ENCODE results near the gene AGRN. TPM values are rescaled to one million over a fixed set of nuclear protein-coding genes. Genes with fewer than 3 reads are reported as not detected.
A peak's percentile ranks its signal among the peaks of the same experiment; 100 is the strongest.
"Not testable (repeated sequence)": the region's sequence is repeated elsewhere in the genome, so short reads cannot be mapped to it uniquely, and the experiment has no call there.

AGRN gene
- total RNA-seq, 2 experiments from 2014 or later: 22.7 to 24.4 TPM

DNA sequence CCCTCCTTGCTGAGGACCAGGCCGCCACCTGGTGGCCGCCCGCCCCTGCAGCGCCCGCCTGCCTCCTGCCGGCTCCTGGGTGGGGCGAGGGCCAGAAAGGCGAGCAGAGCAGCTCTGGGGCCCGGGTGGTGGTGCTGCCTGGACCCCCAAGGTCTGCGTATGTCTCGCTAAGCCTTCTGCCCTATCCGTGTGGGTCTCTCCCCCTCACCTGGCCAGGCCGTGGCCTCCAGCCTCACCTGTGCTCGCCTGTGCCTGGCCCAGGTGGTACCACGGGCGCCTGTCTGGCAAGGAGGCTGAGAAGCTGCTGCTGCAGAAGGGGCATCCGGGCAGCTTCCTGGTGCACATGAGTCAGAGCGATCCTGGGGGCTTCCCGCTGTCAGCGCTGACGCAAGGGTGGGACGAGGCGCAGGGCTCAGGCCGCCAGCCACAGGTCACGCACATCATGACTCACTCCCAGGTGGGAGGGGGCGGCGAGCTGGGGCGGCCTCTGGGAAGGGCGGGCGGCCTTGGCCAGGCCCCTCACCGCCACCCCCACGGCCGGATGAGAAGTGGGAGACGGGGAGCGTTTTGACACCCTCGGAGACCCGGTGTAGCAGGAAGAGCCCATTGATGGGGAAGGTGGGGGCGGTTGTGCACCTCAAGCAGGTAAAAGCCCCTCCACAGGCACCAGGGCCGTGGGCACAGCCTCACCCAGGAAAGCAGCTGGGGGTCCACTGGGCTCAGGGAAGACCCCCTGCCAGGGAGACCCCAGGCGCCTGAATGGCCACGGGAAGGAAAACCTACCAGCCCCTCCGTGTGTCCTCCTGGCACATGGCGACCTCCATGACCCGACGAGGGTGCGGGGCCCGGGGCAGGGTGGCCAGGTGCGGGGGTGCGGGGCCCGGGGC lies 44.3 kb downstream of the AGRN start:
- intact Hi-C loops (cut with DNase I, micrococcal nuclease): loop anchor here (1.0 to 2.0 kb wide), 14 partner anchors 24 to 244 kb away; partner anchors contain the start of genes C1orf159 (in 2 of the 2), B3GALT6 (in 1 of the 2), ISG15 (in 1 of the 2) and NOC2L (in 1 of the 2)
- Mint-ChIP-seq H3K36me3 (ENCODE audit: low read depth) (peaks cover 26% of the 10 kb centered on the region), H3K4me1 (peaks cover 32% of the 10 kb centered on the region), H3K27me3 (peaks cover 6% of the 10 kb centered on the region), H3K4me3 (peak overlapping the region; percentile 82), H3K27ac (peak overlapping the region; percentile 79), H3K9me3 (ENCODE audit: low read depth) (no peaks in the 10 kb centered on the region)
- DNase-seq: peak; percentile 97
- ATAC-seq: peak; percentile 77
- CTCF ChIA-PET: interaction anchor here (0.5 to 2.2 kb wide), 9 partner anchors 24 to 334 kb away, joined by 3 to 19 read pairs (median 4); partner anchors contain the start of gene PERM1
- POLR2A ChIA-PET: interaction anchor here (0.6 to 1.2 kb wide), 2 partner anchors 31 to 74 kb away, joined by 3 to 5 read pairs; no protein-coding TSS in a partner anchor

DNA sequence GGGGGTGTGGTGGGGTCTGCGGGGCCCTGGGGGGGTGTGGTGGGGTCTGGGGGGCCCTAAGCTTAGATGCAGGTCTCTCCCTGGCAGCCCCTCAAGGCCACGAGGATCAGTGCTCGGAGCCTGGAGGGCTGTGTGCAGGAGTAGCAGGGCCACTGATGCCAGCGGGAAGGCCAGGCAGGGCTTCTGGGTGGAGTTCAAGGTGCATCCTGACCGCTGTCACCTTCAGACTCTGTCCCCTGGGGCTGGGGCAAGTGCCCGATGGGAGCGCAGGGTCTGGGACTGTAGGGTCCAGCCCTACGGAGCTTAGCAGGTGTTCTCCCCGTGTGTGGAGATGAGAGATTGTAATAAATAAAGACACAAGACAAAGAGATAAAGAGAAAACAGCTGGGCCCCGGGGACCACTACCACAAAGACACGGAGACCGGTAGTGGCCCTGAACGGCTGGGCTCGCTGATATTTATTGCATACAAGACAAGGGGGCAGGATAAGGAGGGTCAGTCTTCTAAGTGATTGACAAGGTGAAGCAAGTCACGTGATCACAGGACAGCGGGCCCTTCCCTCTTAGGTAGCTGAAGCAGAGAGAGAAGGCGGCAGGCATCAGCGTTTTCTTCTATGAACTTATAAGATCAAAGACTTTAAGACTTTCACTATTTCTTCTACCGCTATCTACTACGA lies 45.5 kb downstream of the AGRN start:
- Mint-ChIP-seq H3K4me3 (peak overlapping the region; percentile 50), H3K27ac (peak overlapping the region; percentile 21), H3K27me3 (peaks cover under 1% of the 10 kb centered on the region), H3K4me1 (peaks cover 27% of the 10 kb centered on the region), H3K36me3 (ENCODE audit: low read depth) (peaks cover 22% of the 10 kb centered on the region), H3K9me3 (ENCODE audit: low read depth) (no peaks in the 10 kb centered on the region)
- DNase-seq: peak; percentile 41
- POLR2A ChIA-PET: no interaction called here
- CTCF ChIA-PET: interaction anchor here (0.7 kb wide), 1 partner anchor 165 kb away, joined by 3 read pairs; no protein-coding TSS in a partner anchor
- intact Hi-C loops (cut with DNase I, micrococcal nuclease): loop anchor here in 1 of 2 experiments (2.0 kb wide), 1 partner anchor 143 kb away; no protein-coding TSS in a partner anchor
- no peak for ATAC-seq

DNA sequence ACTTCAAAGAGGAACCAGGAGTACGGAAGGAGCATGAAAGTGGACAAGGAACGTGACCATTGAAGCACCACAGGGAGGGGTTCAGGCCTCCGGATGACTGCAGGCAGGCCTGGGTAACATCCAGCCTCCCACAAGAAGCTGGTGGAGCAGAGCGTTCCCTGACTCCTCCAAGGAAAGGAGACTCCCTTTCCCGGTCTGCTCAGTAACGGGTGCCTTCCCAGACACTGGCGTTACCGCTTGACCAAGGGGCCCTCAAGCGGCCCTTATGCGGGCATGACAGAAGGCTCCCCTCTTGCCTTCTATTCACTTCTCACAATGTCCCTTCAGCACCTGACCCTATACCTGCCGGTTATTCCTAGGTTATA lies 46.0 kb downstream of the AGRN start:
- peaks cover 24% of the 10 kb centered on the region for H3K4me1 Mint-ChIP-seq
- H3K9me3 Mint-ChIP-seq (ENCODE audit: low read depth); ATAC-seq; POLR2A ChIA-PET; DNase-seq; H3K27me3 Mint-ChIP-seq; H3K27ac Mint-ChIP-seq: not testable (repeated sequence)
- CTCF ChIA-PET: interaction anchor here (0.7 kb wide), 1 partner anchor 164 kb away, joined by 3 read pairs; no protein-coding TSS in a partner anchor
- intact Hi-C loops (cut with DNase I, micrococcal nuclease): loop anchor here in 1 of 2 experiments (2.0 kb wide), 1 partner anchor 143 kb away; no protein-coding TSS in a partner anchor
- H3K4me3 Mint-ChIP-seq: peak overlapping the region; percentile 50
- peaks cover 19% of the 10 kb centered on the region for H3K36me3 Mint-ChIP-seq (ENCODE audit: low read depth)

DNA sequence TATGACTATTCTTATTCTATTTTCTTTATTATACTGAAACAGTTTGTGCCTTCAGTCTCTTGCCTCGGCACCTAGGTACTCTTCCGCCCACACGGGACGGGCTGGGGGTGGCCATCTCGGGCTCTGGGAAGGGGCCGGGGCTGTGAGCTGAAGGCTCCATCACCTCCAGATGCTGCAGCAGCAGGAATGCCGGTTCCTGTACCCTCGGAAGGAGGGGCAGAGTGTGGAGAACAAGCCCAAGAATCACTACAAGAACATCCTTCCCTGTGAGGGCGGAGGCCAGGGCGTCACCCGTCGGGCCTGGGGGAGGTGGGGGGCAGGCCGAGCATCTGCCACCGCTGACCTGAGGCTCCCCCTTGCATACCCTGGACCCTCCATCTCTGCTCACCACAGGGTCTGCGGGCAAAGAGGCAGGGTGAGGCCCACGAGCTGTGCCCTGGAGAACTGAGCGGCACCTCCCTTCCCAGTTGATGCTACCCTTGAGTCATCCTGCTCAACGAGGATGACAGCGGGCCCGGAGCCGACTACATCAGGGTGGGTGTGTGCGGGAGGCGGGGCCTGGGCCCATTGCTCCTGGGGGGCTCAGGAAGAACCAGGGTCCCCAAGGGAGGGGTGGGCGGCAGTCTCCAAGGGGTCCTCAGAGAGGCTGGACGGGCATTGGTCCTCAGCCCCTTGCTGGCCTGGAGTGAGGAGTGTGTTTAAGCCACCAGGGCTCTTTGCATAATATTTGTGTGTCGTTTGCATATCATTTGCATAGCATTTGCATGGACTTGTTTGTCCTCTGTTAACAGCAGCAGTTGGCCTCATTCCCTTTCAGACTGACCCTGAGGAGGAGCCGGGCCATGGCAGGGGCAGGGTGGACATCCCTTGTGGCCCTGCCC lies 46.7 kb downstream of the AGRN start:
- H3K27me3 Mint-ChIP-seq: no peaks in the 10 kb centered on the region
- no peak overlapping the region for H3K27ac Mint-ChIP-seq
- POLR2A ChIA-PET: no interaction called here
- no peak for ATAC-seq
- CTCF ChIA-PET: no interaction called here
- DNase-seq: peak; percentile 68
- peaks cover 13% of the 10 kb centered on the region for H3K36me3 Mint-ChIP-seq (ENCODE audit: low read depth)
- H3K9me3 Mint-ChIP-seq (ENCODE audit: low read depth): no peaks in the 10 kb centered on the region
- intact Hi-C loops (cut with DNase I, micrococcal nuclease): no loop called here
- no peak overlapping the region for H3K4me3 Mint-ChIP-seq
- peaks cover 20% of the 10 kb centered on the region for H3K4me1 Mint-ChIP-seq

DNA sequence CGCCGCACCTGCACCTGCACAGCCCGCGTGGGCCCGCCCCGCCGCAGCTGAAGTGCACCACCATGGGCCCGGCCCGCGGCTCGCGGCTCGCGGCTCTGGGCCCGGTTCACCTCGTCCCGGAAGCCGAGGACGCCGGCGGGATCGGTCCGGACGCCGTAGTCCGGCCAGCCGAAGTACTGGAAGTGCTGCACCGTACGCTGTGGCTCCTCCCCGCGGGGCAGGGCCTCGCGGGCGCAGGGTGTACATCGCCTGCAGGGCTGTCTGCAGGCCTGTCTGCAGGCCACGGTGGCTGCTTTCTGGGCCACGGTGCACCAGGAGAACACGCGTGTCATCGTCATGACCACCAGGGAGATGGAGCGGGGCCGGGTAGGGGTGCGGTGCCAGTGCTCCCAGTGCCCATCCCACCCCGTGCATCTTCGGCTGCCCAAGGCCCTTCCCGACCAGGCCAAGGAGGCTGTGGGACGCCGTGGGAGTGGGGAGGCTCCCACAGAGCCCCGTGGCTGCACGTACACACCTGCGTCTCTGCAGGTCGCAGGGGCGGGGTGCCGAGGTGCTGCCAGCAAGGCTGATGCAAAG lies 47.5 kb downstream of the AGRN start:
- ChIA-PET CTCF (no interaction called here), POLR2A (no interaction called here)
- DNase-seq (peak; percentile 31), ATAC-seq (no peak)
- peaks cover 19% of the 10 kb centered on the region for H3K4me1 Mint-ChIP-seq
- peak overlapping the region; percentile 71 for H3K4me3 Mint-ChIP-seq
- no peaks in the 10 kb centered on the region for H3K27me3 Mint-ChIP-seq
- H3K27ac Mint-ChIP-seq: no peak overlapping the region
- intact Hi-C loops (cut with DNase I, micrococcal nuclease): no loop called here
- H3K36me3 Mint-ChIP-seq (ENCODE audit: low read depth): peaks cover 12% of the 10 kb centered on the region
- no peaks in the 10 kb centered on the region for H3K9me3 Mint-ChIP-seq (ENCODE audit: low read depth)

DNA sequence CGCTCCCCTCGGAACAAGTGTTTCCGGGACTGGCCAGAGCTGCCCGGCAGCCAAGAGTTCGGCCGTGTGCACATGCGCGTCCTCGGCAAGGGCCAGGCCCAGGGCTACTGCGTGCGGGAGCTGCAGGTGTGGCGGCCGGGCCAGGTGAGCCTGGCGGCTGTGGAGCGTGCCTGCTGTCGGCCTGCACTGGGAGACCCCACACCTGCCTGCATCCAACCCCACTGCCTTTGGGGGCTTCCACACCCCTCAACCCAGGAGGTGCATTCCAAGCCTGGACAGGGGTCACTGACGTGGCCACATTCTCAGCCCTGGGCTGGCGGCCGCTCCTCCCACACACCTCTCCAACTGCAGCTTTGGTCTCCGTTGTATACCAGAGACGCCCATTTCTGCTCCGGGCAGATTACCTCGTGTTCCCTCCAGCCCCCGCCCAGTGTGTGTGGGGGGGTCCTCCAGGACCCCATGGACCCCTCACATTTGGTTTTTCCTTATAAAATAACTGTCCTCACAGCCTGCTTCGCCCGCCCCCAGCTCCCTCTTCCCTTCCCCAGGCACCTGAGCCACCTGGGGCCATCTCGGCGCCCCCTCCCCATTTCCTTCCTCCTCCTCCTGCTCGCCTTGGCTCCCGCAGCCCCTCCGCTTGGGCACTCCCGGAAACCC lies 48.1 kb downstream of the AGRN start:
- intact Hi-C loops (cut with DNase I, micrococcal nuclease): loop anchor here in 1 of 2 experiments (1.0 kb wide), 1 partner anchor 851 kb away; the partner anchor contains the start of gene TMEM52
- Mint-ChIP-seq H3K9me3 (ENCODE audit: low read depth) (no peaks in the 10 kb centered on the region), H3K27ac (no peak overlapping the region)

DNA sequence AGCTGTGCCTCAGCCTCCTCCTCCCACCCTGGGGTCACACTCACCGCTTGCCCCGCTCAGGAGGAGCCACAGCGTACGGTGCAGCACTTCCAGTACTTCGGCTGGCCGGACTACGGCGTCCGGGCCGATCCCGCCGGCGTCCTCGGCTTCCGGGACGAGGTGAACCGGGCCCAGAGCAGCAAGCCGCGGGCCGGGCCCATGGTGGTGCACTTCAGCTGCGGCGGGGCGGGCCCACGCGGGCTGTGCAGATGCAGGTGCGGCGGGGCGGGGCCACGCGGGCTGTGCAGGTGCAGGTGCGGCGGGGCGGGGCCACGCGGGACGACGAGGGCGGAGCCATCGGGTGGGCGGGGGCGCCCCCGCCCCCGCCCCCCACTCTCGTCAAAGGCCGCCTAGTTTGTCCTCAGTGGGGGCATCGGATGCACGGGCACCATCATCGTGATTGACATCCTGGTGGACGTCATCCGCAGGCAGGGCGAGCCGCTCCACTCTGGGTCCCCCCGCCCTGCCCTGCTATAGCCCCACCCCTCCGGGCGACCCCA lies 48.7 kb downstream of the AGRN start:
- POLR2A ChIA-PET: no interaction called here
- peaks cover 8% of the 10 kb centered on the region for H3K36me3 Mint-ChIP-seq (ENCODE audit: low read depth)
- ATAC-seq (peak; percentile 7), DNase-seq (no peak)
- peaks cover 13% of the 10 kb centered on the region for H3K4me1 Mint-ChIP-seq
- no peak overlapping the region for H3K27ac Mint-ChIP-seq
- CTCF ChIA-PET: no interaction called here
- H3K27me3 Mint-ChIP-seq: no peaks in the 10 kb centered on the region
- H3K4me3 Mint-ChIP-seq: peak overlapping the region; percentile 71
- intact Hi-C loops (cut with DNase I, micrococcal nuclease): loop anchor here in 1 of 2 experiments (1.0 kb wide), 6 partner anchors 9 to 851 kb away; partner anchors contain the start of genes C1orf159 and TMEM52
- no peaks in the 10 kb centered on the region for H3K9me3 Mint-ChIP-seq (ENCODE audit: low read depth)

More for the DNA sequence above, 48.1 kb downstream of the AGRN start:
- Mint-ChIP-seq H3K4me1 (peaks cover 18% of the 10 kb centered on the region), H3K4me3 (peak overlapping the region; percentile 71), H3K36me3 (ENCODE audit: low read depth) (peaks cover 10% of the 10 kb centered on the region), H3K27me3 (no peaks in the 10 kb centered on the region)
- DNase-seq (no peak), ATAC-seq (no peak)
- ChIA-PET POLR2A (no interaction called here), CTCF (interaction anchor here (0.6 kb wide), 1 partner anchor 35 kb away, joined by 3 read pairs; no protein-coding TSS in a partner anchor)

DNA sequence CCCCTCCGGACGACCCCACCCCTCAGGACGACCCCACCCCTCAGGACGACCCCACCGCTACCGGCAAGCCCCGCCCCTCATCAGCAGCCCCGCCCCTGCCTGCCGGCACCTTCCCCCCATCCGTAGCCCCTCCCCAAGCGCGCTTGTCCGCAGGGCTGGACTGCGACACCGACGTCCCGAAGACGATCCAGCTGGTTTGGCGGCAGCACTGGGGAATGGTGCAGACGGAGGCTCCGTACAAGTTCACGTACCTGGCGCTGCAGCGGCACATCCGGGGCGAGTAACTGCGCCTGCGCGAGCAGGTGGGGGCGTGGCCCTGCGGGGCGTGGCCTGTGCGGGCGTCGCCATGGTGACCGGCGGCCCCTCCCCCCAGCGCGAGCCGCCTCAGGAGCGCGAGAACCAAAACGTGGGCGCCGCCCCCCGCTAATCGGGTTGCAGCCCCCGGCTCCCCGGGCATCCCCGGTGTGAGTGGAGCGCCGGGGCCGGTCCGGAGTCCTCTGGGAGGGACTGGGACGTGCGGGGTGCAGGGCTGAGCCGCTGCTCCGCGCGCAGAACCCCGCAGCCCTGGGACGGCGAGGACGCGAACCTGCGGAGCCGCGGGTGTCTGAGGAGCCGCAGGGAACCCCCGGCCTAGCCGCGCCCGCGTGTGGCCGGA lies 49.3 kb downstream of the AGRN start:
- H3K36me3 Mint-ChIP-seq (ENCODE audit: low read depth): peaks cover 7% of the 10 kb centered on the region
- DNase-seq (peak; percentile 94), ATAC-seq (peak; percentile 47)
- no peak overlapping the region for H3K27ac Mint-ChIP-seq
- H3K9me3 Mint-ChIP-seq (ENCODE audit: low read depth): no peaks in the 10 kb centered on the region
- no peaks in the 10 kb centered on the region for H3K27me3 Mint-ChIP-seq
- peaks cover 11% of the 10 kb centered on the region for H3K4me1 Mint-ChIP-seq
- intact Hi-C loops (cut with DNase I, micrococcal nuclease): loop anchor here in 1 of 2 experiments (1.0 kb wide), 5 partner anchors 10 to 50 kb away; partner anchors contain the start of gene C1orf159
- POLR2A ChIA-PET: no interaction called here
- CTCF ChIA-PET: interaction anchor here (1.2 kb wide), 1 partner anchor 10 kb away, joined by 3 read pairs; no protein-coding TSS in a partner anchor
- peak overlapping the region; percentile 71 for H3K4me3 Mint-ChIP-seq

DNA sequence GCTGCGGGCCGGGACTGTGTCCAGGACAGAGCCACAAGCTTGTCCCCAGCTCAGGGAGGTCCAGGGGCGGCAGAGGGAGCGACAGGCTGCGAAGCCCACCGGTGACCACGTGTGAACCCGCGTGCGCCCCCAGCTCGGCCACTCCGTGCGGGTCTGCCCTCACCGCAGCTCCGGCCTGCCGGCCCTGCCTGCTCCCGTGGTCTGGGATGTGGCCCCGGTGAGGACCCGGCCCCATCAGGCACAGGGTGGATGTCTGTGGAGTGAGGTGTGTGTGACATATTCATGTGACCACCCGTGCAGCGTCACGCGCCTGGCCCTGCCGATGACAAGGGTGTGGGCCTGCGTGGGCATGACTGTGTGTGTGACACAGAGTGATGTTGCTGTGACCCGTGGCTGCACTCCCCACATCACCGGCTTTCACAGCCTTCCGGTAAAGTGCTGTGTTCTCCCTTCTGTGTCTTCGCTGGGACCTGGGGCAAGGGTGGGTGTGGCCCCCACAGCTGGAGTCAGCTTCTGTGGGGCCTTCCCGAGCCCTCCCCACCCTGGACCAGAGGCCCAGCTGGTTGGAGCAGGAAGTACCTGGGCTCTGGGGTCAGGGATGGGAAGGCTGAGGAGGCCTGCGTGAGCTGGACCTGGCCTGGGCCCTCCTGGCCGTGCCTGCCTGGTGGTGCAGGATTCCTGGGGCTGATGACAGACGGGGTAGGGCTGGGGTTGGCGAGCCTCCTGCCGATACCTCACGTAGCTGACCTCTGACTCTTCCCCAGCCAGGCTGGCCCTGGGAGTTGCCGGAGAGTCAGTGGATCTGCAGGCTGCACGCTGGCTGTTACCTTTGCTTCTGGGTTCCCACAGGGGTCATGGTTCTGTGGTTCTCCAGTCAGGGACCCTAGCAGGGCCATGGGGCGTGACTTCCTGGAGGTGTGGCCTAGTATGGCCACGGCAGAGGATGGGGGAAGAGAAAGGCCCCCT lies 50.1 kb downstream of the AGRN start:
- POLR2A ChIA-PET: no interaction called here
- no peak for ATAC-seq
- CTCF ChIA-PET: interaction anchor here (0.5 to 1.2 kb wide), 3 partner anchors 11 to 68 kb away, joined by 3 read pairs; no protein-coding TSS in a partner anchor
- DNase-seq: peak; percentile 38
- no peak overlapping the region for H3K27ac Mint-ChIP-seq
- peaks cover 9% of the 10 kb centered on the region for H3K4me1 Mint-ChIP-seq
- intact Hi-C loops (cut with DNase I, micrococcal nuclease): loop anchor here in 1 of 2 experiments (1.0 kb wide), 5 partner anchors 11 to 51 kb away; partner anchors contain the start of gene C1orf159
- H3K4me3 Mint-ChIP-seq: peak overlapping the region; percentile 23
- H3K27me3 Mint-ChIP-seq: peaks cover 3% of the 10 kb centered on the region
- H3K9me3 Mint-ChIP-seq (ENCODE audit: low read depth): no peaks in the 10 kb centered on the region
- H3K36me3 Mint-ChIP-seq (ENCODE audit: low read depth): peaks cover 7% of the 10 kb centered on the region
